CD14-positive monocyte (primary cell): Measurements from ENCODE around the gene GPRC5B. TPM values are rescaled to one million over a fixed set of nuclear protein-coding genes. Genes with fewer than 3 reads are reported as not detected.

ENCODE experiments used
- DNase-seq, 3 donors: peaks; one replicate each; pipeline ENCODE4 v3.0.0-alpha.2; 2011 to 2022
- H2AFZ ChIP-seq: 2 replicates; pipeline ENCODE4 v1.6.0; 2012; ENCODE audit warnings: mild to moderate bottlenecking, low read depth, low read length, inconsistent platforms; ENCODE audit not compliant: insufficient read depth, poor library complexity, severe bottlenecking
- H3K27ac ChIP-seq, 2 donors: 1 replicate in 1 of 2; 2 replicates in 1 of 2; pipeline ENCODE4 v1.5.1; 2012 to 2013; ENCODE audit warnings: low read length in 2 of 2, control low read depth in 1 of 2, inconsistent platforms in 1 of 2, low read depth in 1 of 2, mild to moderate bottlenecking in 1 of 2
- H3K27me3 ChIP-seq, 2 donors: one replicate each; pipeline versions ENCODE4 v1.6.0 to v1.6.1; 2011 to 2013; ENCODE audit warnings: low read length in 2 of 2; ENCODE audit not compliant: control insufficient read depth in 2 of 2, insufficient read depth in 2 of 2
- H3K36me3 ChIP-seq, 2 donors: replicated peaks in 1 of 2; 1 replicate in 1 of 2; 2 replicates in 1 of 2; pipeline versions ENCODE4 v1.5.1 to v1.6.1; 2012 to 2013; ENCODE audit warnings: low read length in 2 of 2, control low read depth in 1 of 2, inconsistent platforms in 1 of 2, mild to moderate bottlenecking in 1 of 2; ENCODE audit not compliant: insufficient read depth in 2 of 2, control insufficient read depth in 1 of 2
- H3K4me1 ChIP-seq, 2 donors: 1 replicate in 1 of 2; 2 replicates in 1 of 2; pipeline versions ENCODE4 v1.5.1 to v1.6.1; 2012 to 2013; ENCODE audit warnings: low read length in 2 of 2, control low read depth in 1 of 2, inconsistent platforms in 1 of 2, mild to moderate bottlenecking in 1 of 2, moderate library complexity in 1 of 2; ENCODE audit not compliant: insufficient read depth in 2 of 2, control insufficient read depth in 1 of 2
- H3K4me2 ChIP-seq: replicated peaks from 2 replicates; pipeline ENCODE3; 2012; ENCODE audit warnings: low read length, moderate library complexity, mild to moderate bottlenecking; ENCODE audit not compliant: poor library complexity, severe bottlenecking; ENCODE audit errors: extremely low read depth
- H3K4me3 ChIP-seq, 3 experiments: fragments of 200-600 bp in 1 of 3; sonication (generic) in 1 of 3; replicated peaks in 1 of 3; 1 replicate in 2 of 3; 2 replicates in 1 of 3; pipeline ENCODE4 v1.5.1; 2011 to 2013; ENCODE audit warnings: low read length in 3 of 3, mild to moderate bottlenecking in 3 of 3, control low read depth in 2 of 3, low read depth in 2 of 3, inconsistent platforms in 1 of 3, moderate library complexity in 1 of 3
- H3K79me2 ChIP-seq: 2 replicates; pipeline ENCODE4 v1.6.0; 2012; ENCODE audit warnings: mild to moderate bottlenecking, control low read depth, inconsistent platforms, low read length, moderate library complexity; ENCODE audit not compliant: insufficient read depth
- H3K9ac ChIP-seq: 2 replicates; pipeline ENCODE4 v1.6.0; 2017; ENCODE audit warnings: low read length, mild to moderate bottlenecking; ENCODE audit not compliant: insufficient read depth, poor library complexity, severe bottlenecking
- H3K9me3 ChIP-seq, 2 donors: replicated peaks in 1 of 2; 1 replicate in 1 of 2; 2 replicates in 1 of 2; pipeline versions ENCODE4 v1.5.1 to v1.6.1; 2012 to 2013; ENCODE audit warnings: low read length in 2 of 2, control low read depth in 1 of 2; ENCODE audit not compliant: control insufficient read depth in 1 of 2, insufficient read depth in 1 of 2
- H4K20me1 ChIP-seq: 2 replicates; pipeline ENCODE4 v1.6.0; 2012; ENCODE audit warnings: mild to moderate bottlenecking, low read length, control low read depth, moderate library complexity; ENCODE audit not compliant: insufficient read depth
- H3K27ac Mint-ChIP-seq, 7 donors: one replicate each; pipeline ENCODE4 v1.8.0; 2020; ENCODE audit warnings: mild to moderate bottlenecking in 7 of 7, mixed read lengths in 7 of 7, moderate library complexity in 6 of 7, inconsistent platforms in 2 of 7
- H3K27me3 Mint-ChIP-seq, 3 donors: one replicate each; pipeline ENCODE4 v1.8.0; 2021 to 2022; ENCODE audit warnings: low read depth in 3 of 3, mild to moderate bottlenecking in 3 of 3, mixed read lengths in 3 of 3, moderate library complexity in 3 of 3, inconsistent platforms in 1 of 3
- H3K36me3 Mint-ChIP-seq, 2 donors: one replicate each; pipeline ENCODE4 v1.8.0; 2020; ENCODE audit warnings: mixed read lengths in 2 of 2, inconsistent platforms in 1 of 2, mild to moderate bottlenecking in 1 of 2
- H3K4me1 Mint-ChIP-seq: one replicate; pipeline ENCODE4 v1.8.0; 2020; ENCODE audit warnings: mild to moderate bottlenecking, mixed read lengths
- H3K4me3 Mint-ChIP-seq, 2 donors: one replicate each; pipeline ENCODE4 v1.8.0; 2020; ENCODE audit warnings: mild to moderate bottlenecking in 2 of 2, mixed read lengths in 2 of 2, moderate library complexity in 1 of 2
- H3K9me3 Mint-ChIP-seq, 7 donors: one replicate each; pipeline ENCODE4 v1.8.0; 2020 to 2022; ENCODE audit warnings: mixed read lengths in 7 of 7, mild to moderate bottlenecking in 6 of 7, moderate library complexity in 6 of 7, inconsistent platforms in 2 of 7
- WGBS: methylation state at CpG from one replicate; pipeline ENCODE4 v1.1.5; 2013; ENCODE audit warnings: missing lambda C conversion rate; ENCODE audit not compliant: insufficient coverage; 5-methylcytosine and 5-hydroxymethylcytosine counted together
- intact Hi-C, 2 donors: fragments of 100-400 bp; cut with micrococcal nuclease; formaldehyde crosslinking; loops; one replicate each; pipeline versions ENCODE4 v1.15.0 to v1.15.1; 2023
- polyA plus RNA-seq, 3 donors: library from polyadenylated mRNA; depleted of rRNA in 1 of 3; unstranded in 2 of 3; stranded (reverse) in 1 of 3; fragments of 300-500 nt in 2 of 3; fragments of >200 nt in 1 of 3; fragmentation: Illumina TruSeq in 2 of 3; gene quantifications; 1 replicate in 2 of 3; 2 replicates in 1 of 3; pipeline ENCODE4 v1.2.3, GENCODE V29; 2012 to 2021
- TF ChIP-seq, protein P1 (sequence below): fragments of 200-600 bp; IDR thresholded peaks from one replicate; pipeline ENCODE4 v1.8.0; 2022; ENCODE audit warnings: antibody characterized with exemption, mild to moderate bottlenecking

The GPRC5B gene
- polyA plus RNA-seq, 3 donors, result 0.06 to 0.24 TPM; not detected in 1

DNA sequence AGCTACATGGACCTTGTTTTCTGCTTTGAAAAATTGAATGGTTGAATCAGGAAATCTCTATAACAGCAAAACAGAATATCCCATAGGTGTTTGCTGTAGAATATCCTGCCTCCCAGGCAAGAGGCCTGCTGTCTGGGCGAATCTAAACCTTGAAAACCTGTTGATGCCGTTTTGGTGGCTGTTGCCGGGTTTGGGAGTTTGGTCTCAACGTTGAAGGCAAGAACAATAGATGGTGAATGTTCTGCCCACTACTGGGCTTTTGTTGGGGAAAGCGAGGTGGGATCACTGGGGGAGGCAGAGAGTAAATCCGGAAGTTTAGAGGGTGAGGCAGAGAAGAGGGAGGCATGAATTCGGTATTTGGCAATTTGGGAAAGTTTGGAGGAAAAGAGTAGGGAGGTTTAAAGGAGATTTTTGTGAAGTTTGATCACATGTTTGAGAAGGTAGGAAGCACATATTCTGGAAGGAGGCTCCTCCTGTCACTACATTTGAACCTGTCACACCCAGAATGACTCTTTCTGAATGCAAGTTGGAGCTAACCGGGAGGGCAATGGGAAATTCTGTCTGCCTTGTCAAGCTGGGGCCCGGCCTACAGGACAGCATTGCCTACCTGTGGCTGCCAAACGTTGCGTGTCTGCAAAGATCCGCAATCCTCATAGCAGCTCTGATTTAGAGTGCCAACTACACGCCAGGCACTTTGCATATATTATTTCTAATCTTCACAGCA is 46.5 kb downstream of the GPRC5B start:
- Mint-ChIP-seq H3K36me3 (no peaks in the 10 kb centered on the region), H3K9me3 (no peaks in the 10 kb centered on the region), H3K27ac (no peak overlapping the region), H3K4me1 (peaks cover 3% of the 10 kb centered on the region), H3K27me3 (peaks cover 0 to 3% (median 2%) of the 10 kb centered on the region in 3 donors), H3K4me3 (no peak overlapping the region)
- no peak overlapping the region for H3K4me3 ChIP-seq
- H3K9ac ChIP-seq, result no peak overlapping the region
- H3K27ac ChIP-seq, result no peak overlapping the region
- no peak for DNase-seq
- H3K9me3 ChIP-seq, result no peaks in the 10 kb centered on the region
- WGBS, result 93% methylated on average over 12 of the region's 13 CpGs
- no peaks in the 10 kb centered on the region for H3K4me1 ChIP-seq
- intact Hi-C loops, result no loop called here
- H3K4me2 ChIP-seq, result no peak overlapping the region
- no peak overlapping the region for H2AFZ ChIP-seq
- H3K79me2 ChIP-seq, result no peaks in the 10 kb centered on the region
- H4K20me1 ChIP-seq, result no peaks in the 10 kb centered on the region
- no peaks in the 10 kb centered on the region for H3K27me3 ChIP-seq
- H3K36me3 ChIP-seq, result no peaks in the 10 kb centered on the region
- TF ChIP-seq, protein P1, sequence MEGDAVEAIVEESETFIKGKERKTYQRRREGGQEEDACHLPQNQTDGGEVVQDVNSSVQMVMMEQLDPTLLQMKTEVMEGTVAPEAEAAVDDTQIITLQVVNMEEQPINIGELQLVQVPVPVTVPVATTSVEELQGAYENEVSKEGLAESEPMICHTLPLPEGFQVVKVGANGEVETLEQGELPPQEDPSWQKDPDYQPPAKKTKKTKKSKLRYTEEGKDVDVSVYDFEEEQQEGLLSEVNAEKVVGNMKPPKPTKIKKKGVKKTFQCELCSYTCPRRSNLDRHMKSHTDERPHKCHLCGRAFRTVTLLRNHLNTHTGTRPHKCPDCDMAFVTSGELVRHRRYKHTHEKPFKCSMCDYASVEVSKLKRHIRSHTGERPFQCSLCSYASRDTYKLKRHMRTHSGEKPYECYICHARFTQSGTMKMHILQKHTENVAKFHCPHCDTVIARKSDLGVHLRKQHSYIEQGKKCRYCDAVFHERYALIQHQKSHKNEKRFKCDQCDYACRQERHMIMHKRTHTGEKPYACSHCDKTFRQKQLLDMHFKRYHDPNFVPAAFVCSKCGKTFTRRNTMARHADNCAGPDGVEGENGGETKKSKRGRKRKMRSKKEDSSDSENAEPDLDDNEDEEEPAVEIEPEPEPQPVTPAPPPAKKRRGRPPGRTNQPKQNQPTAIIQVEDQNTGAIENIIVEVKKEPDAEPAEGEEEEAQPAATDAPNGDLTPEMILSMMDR, result no peak

- no peak overlapping the region for H3K9ac ChIP-seq
- H3K4me1 Mint-ChIP-seq, result peaks cover 3% of the 10 kb centered on the region
- H3K4me3 ChIP-seq, result no peak overlapping the region
- TF ChIP-seq, protein P1, result no peak
- H2AFZ ChIP-seq, result no peak overlapping the region
- intact Hi-C loops, result no loop called here
- H3K9me3 Mint-ChIP-seq, result peaks cover 0 to 2% (median 0%) of the 10 kb centered on the region in 7 donors
- H3K36me3 Mint-ChIP-seq, result no peaks in the 10 kb centered on the region
- H3K36me3 ChIP-seq, result no peaks in the 10 kb centered on the region
- no peak overlapping the region for H3K27ac Mint-ChIP-seq
- no peak overlapping the region for H3K27ac ChIP-seq
- H4K20me1 ChIP-seq, result no peaks in the 10 kb centered on the region
- no peak overlapping the region for H3K4me2 ChIP-seq
- H3K27me3 Mint-ChIP-seq, result peaks cover 0 to 3% (median 2%) of the 10 kb centered on the region in 3 donors
- no peaks in the 10 kb centered on the region for H3K27me3 ChIP-seq
- H3K79me2 ChIP-seq, result no peaks in the 10 kb centered on the region
- DNase-seq, result no peak
- no peaks in the 10 kb centered on the region for H3K4me1 ChIP-seq
- WGBS, result 92% methylated on average over 2 of the region's 6 CpGs
- H3K4me3 Mint-ChIP-seq, result no peak overlapping the region
- no peaks in the 10 kb centered on the region for H3K9me3 ChIP-seq
These were observed 47.2 kb downstream of the GPRC5B start for GRCh38 chr16:19837331-19837980.
